Measurements from ENCODE around the gene RCAN1. TPM values are rescaled to one million over a fixed set of nuclear protein-coding genes. Genes with fewer than 3 reads are reported as not detected.

Gene RCAN1
- total and polyA plus RNA-seq, 2 of the 13 experiments (the other 11 are each of a cell fraction or from before 2014, with no cell fraction given), result 9.4 to 34.1 TPM

DNA sequence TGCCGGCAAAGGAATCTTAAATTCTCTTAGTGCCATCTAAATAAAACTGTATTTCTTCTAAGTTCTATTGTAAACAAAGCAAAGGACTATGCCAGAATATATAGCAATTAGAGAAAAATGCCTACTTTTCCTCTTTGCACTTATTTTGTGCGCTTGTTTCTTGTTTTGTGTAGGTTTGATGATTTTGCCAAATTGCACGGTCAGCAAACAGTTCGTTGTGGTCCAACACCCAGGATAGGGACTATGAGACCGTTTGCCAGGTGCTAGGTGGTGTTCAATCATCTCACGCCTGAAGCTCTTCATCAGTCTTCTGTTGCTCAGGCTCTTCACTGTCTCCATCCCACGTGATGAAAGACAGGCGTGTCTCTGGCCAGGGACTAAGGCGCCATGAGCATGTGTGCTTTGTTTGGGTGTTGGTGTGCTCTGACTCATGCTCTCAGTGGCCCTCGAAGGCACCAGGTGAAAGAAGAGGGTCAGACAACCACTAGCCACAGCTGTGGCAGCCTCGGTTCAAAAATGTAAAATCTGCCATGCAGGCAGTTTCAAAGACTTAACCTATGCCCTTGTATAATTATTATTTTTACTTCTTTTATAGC is 66.0 kb downstream of the RCAN1 start:
- H2AFZ ChIP-seq (ENCODE audit: low read length), result no peak overlapping the region
- H3K36me3 ChIP-seq (replicated peaks in 1 of 2; ENCODE audit: control insufficient read depth in 1 of 2, insufficient read depth in 2 of 2, low read length in 2 of 2), result no peaks in the 10 kb centered on the region
- H3K4me3 ChIP-seq (replicated peaks in 1 of 3; ENCODE audit: insufficient read depth in 1 of 3, low read depth in 2 of 3, low read length in 3 of 3), result no peak overlapping the region
- H3K4me2 ChIP-seq (ENCODE audit: low read depth, low read length), result no peak overlapping the region
- intact Hi-C loops (cut with micrococcal nuclease; ENCODE audit: unreplicated experiment) (loop anchor here (5.0 kb wide), 1 partner anchor 33 kb away; no protein-coding TSS in a partner anchor), in situ Hi-C loops (cut with HindIII; ENCODE audit: extremely low pct_ligation_motif_present, low pct_unique_long_range_greater_than_20kb) (no loop called here)
- H3K27ac ChIP-seq (ENCODE audit: extremely low read length, insufficient read depth, low read length), result no peak overlapping the region
- H3K4me1 ChIP-seq (ENCODE audit: insufficient read depth, low read length), result peaks cover 23% of the 10 kb centered on the region
- DNase-seq (ENCODE audit: low spot score) (no peak), ATAC-seq (no peak), FAIRE-seq (no peak)
- no peaks in the 10 kb centered on the region for H3K9me3 ChIP-seq (ENCODE audit: low read length)
- BruUV-seq (replicated peaks), result no TSS peak
- no peaks in the 10 kb centered on the region for H3K27me3 ChIP-seq (ENCODE audit: control insufficient read depth in 1 of 2, insufficient read depth in 2 of 2, low read length in 2 of 2)
- POLR2A ChIA-PET, result interaction anchor here (1.2 kb wide), 1 partner anchor 27 kb away, joined by 3 read pairs; no protein-coding TSS in a partner anchor
- H3K79me2 ChIP-seq (ENCODE audit: insufficient read depth, low read length), result no peaks in the 10 kb centered on the region
- WGBS (ENCODE audit: low lambda C conversion rate), result 88% methylated on average over 11 of the region's 11 CpGs
- no peaks in the 10 kb centered on the region for H4K20me1 ChIP-seq (ENCODE audit: insufficient read depth, low read length)
- no peak overlapping the region for H3K9ac ChIP-seq (ENCODE audit: insufficient read depth, low read depth, low read length)
- CTCF ChIA-PET (ENCODE audit: low intra/inter-chr PET ratio, low total read pairs), result no interaction called here
- TF ChIP-seq ZNF770 (CRISPR knock-in tag; IDR thresholded peaks at IDR 0.05), result no peak
- TF ChIP-seq ZBTB33 (CRISPR knock-in tag; IDR thresholded peaks at IDR 0.05), result peak; percentile 62; the same call in 1 of the 2 replicates
- TF ChIP-seq ATF6 (CRISPR knock-in tag; conservative IDR thresholded peaks at IDR 0.05), result no peak
- no peak for TF ChIP-seq ZNF407 (CRISPR knock-in tag; IDR thresholded peaks at IDR 0.05; ENCODE audit: not compliant biosample characterization)
- TF ChIP-seq MAFK (conservative IDR thresholded peaks at IDR 0.05 in 1 of 2, IDR thresholded peaks at IDR 0.05 in 1 of 2; ENCODE audit: low read length in 2 of 2), result peak; percentile 93 to 94
- no peak for TF ChIP-seq ZNF850 (CRISPR knock-in tag; conservative IDR thresholded peaks at IDR 0.05)
- TF ChIP-seq ZFP90 (CRISPR knock-in tag; IDR thresholded peaks at IDR 0.05; ENCODE audit: borderline replicate concordance), result no peak

All from HepG2 (cell line).